Trophoblast cell (in vitro differentiated cells and primary cell): ENCODE data around the gene CELF5.

Source experiments
- DNase-seq, 2 donors: peaks; one replicate each; pipeline ENCODE4 v3.0.0-alpha.2; 2016
- H2AFZ ChIP-seq: 2 replicates; pipeline ENCODE4 v1.6.1; 2013; ENCODE audit warnings: low read length, moderate library complexity, mild to moderate bottlenecking; ENCODE audit not compliant: insufficient read depth, poor library complexity
- H2AK5ac ChIP-seq: 2 replicates; pipeline ENCODE4 v1.6.1; 2013; ENCODE audit warnings: mild to moderate bottlenecking, low read length
- H2BK120ac ChIP-seq: 2 replicates; pipeline ENCODE4 v1.6.1; 2013; ENCODE audit warnings: low read length, mild to moderate bottlenecking, moderate library complexity; ENCODE audit not compliant: insufficient read depth, poor library complexity
- H2BK12ac ChIP-seq: 2 replicates; pipeline ENCODE4 v1.6.1; 2013; ENCODE audit warnings: mild to moderate bottlenecking, low read length, moderate library complexity
- H2BK5ac ChIP-seq: 2 replicates; pipeline ENCODE4 v1.6.1; 2013; ENCODE audit warnings: low read length, low read depth, moderate library complexity, mild to moderate bottlenecking; ENCODE audit not compliant: poor library complexity
- H3K14ac ChIP-seq: 2 replicates; pipeline ENCODE4 v1.6.1; 2013; ENCODE audit warnings: mild to moderate bottlenecking, low read length
- H3K18ac ChIP-seq: 2 replicates; pipeline ENCODE4 v1.6.1; 2013; ENCODE audit warnings: mild to moderate bottlenecking, low read length
- H3K23ac ChIP-seq: 2 replicates; pipeline ENCODE4 v1.6.1; 2013; ENCODE audit warnings: low read length
- H3K27ac ChIP-seq: 2 replicates; pipeline ENCODE4 v1.5.1; 2013; ENCODE audit warnings: low read depth, mild to moderate bottlenecking, inconsistent platforms, low read length, moderate library complexity
- H3K27me3 ChIP-seq: 2 replicates; pipeline ENCODE4 v1.6.1; 2013; ENCODE audit warnings: inconsistent platforms, mild to moderate bottlenecking, low read length, moderate library complexity; ENCODE audit not compliant: insufficient read depth
- H3K36me3 ChIP-seq, 2 experiments: 1 replicate in 1 of 2; 2 replicates in 1 of 2; pipeline ENCODE4 v1.6.1; 2013; ENCODE audit warnings: low read length in 2 of 2, mild to moderate bottlenecking in 2 of 2, moderate library complexity in 1 of 2; ENCODE audit not compliant: insufficient read depth in 2 of 2, control insufficient read depth in 1 of 2
- H3K4ac ChIP-seq: 2 replicates; pipeline ENCODE4 v1.6.1; 2013; ENCODE audit warnings: low read depth, mild to moderate bottlenecking, low read length, moderate library complexity
- H3K4me1 ChIP-seq, 2 experiments: 1 replicate in 1 of 2; 2 replicates in 1 of 2; pipeline ENCODE4 v1.6.1; 2013; ENCODE audit warnings: low read length in 2 of 2, mild to moderate bottlenecking in 2 of 2, moderate library complexity in 1 of 2; ENCODE audit not compliant: insufficient read depth in 2 of 2, control insufficient read depth in 1 of 2
- H3K4me2 ChIP-seq: 2 replicates; pipeline ENCODE4 v1.6.1; 2013; ENCODE audit warnings: inconsistent platforms, mild to moderate bottlenecking, low read length, moderate library complexity
- H3K4me3 ChIP-seq: 2 replicates; pipeline ENCODE4 v1.5.1; 2013; ENCODE audit warnings: mild to moderate bottlenecking, low read depth, low read length, inconsistent platforms
- H3K79me1 ChIP-seq: one replicate; pipeline ENCODE4 v1.6.1; 2013; ENCODE audit warnings: low read length
- H3K79me2 ChIP-seq: 2 replicates; pipeline ENCODE4 v1.6.1; 2013; ENCODE audit warnings: low read length, mild to moderate bottlenecking; ENCODE audit not compliant: control insufficient read depth, insufficient read depth, poor library complexity
- H3K9ac ChIP-seq: 2 replicates; pipeline ENCODE4 v1.6.1; 2013; ENCODE audit warnings: mild to moderate bottlenecking, low read length
- H3K9me3 ChIP-seq: 2 replicates; pipeline ENCODE4 v1.6.1; 2013; ENCODE audit warnings: low read depth, mild to moderate bottlenecking, control low read depth, inconsistent platforms, low read length; ENCODE audit not compliant: insufficient read depth
- H4K12ac ChIP-seq: 2 replicates; pipeline ENCODE4 v1.6.1; 2013; ENCODE audit warnings: low read depth, mild to moderate bottlenecking, low read length, moderate library complexity
- H4K8ac ChIP-seq: 2 replicates; pipeline ENCODE4 v1.6.1; 2013; ENCODE audit warnings: low read depth, mild to moderate bottlenecking, low read length, moderate library complexity
- H4K91ac ChIP-seq: one replicate; pipeline ENCODE4 v1.6.1; 2013; ENCODE audit warnings: low read depth, mild to moderate bottlenecking, low read length, moderate library complexity
- WGBS: extraction: QIAGEN DNeasy Blood & Tissue Kit; methylation state at CpG from one replicate; pipeline ENCODE4 v1.1.7; 2013; ENCODE audit warnings: missing lambda C conversion rate; ENCODE audit not compliant: insufficient read length, insufficient coverage; ENCODE audit errors: extremely low coverage; 5-methylcytosine and 5-hydroxymethylcytosine counted together

The CELF5 gene

GRCh38 chr19:3309724-3310123 lies 85.3 kb downstream of the CELF5 start:
- Histone ChIP-seq H3K14ac (no peak overlapping the region), H3K4ac (no peak overlapping the region), H4K12ac (no peak overlapping the region), H3K18ac (no peak overlapping the region), H2BK5ac (no peak overlapping the region), H2BK12ac (no peak overlapping the region), H3K4me3 (no peak overlapping the region), H3K4me2 (no peak overlapping the region), H4K8ac (no peak overlapping the region), H3K9me3 (peaks cover 3% of the 10 kb centered on the region), H3K27me3 (no peaks in the 10 kb centered on the region), H3K23ac (no peak overlapping the region), H3K36me3 (no peaks in the 10 kb centered on the region), H3K4me1 (no peaks in the 10 kb centered on the region), H3K27ac (no peak overlapping the region), H3K79me2 (no peaks in the 10 kb centered on the region), H2BK120ac (no peak overlapping the region), H2AFZ (no peak overlapping the region), H3K79me1 (no peaks in the 10 kb centered on the region), H2AK5ac (no peak overlapping the region), H4K91ac (no peak overlapping the region), H3K9ac (no peak overlapping the region)
- whole genome bisulfite sequencing: no CpG with 5 or more reads among the region's 1 CpG
- no peak for DNase-seq

- Histone ChIP-seq H3K4ac (no peak overlapping the region), H3K9me3 (peaks cover 3% of the 10 kb centered on the region), H4K12ac (no peak overlapping the region), H3K23ac (no peak overlapping the region), H3K14ac (no peak overlapping the region), H3K79me2 (no peaks in the 10 kb centered on the region), H3K4me2 (no peak overlapping the region), H4K91ac (no peak overlapping the region), H2BK120ac (no peak overlapping the region), H3K4me1 (no peaks in the 10 kb centered on the region), H4K8ac (no peak overlapping the region), H3K27ac (no peak overlapping the region), H2AFZ (no peak overlapping the region), H3K79me1 (no peaks in the 10 kb centered on the region), H3K18ac (no peak overlapping the region), H3K36me3 (no peaks in the 10 kb centered on the region), H2BK5ac (no peak overlapping the region), H2BK12ac (no peak overlapping the region), H2AK5ac (no peak overlapping the region), H3K9ac (no peak overlapping the region), H3K4me3 (no peak overlapping the region), H3K27me3 (no peaks in the 10 kb centered on the region)
- DNase-seq: no peak
- WGBS: 100% methylated on average over 1 of the region's 1 CpG
Observed at GRCh38 chr19:3310280-3310679, 85.8 kb downstream of the CELF5 start.

GRCh38 chr19:3310711-3311110 lies 86.2 kb downstream of the CELF5 start:
- no peak for DNase-seq
- Histone ChIP-seq H3K4me3 (no peak overlapping the region), H2AK5ac (no peak overlapping the region), H3K14ac (no peak overlapping the region), H4K91ac (no peak overlapping the region), H3K27me3 (no peaks in the 10 kb centered on the region), H4K8ac (no peak overlapping the region), H3K4ac (no peak overlapping the region), H3K4me1 (no peaks in the 10 kb centered on the region), H3K4me2 (no peak overlapping the region), H3K79me1 (no peaks in the 10 kb centered on the region), H3K18ac (no peak overlapping the region), H2BK12ac (no peak overlapping the region), H3K9ac (no peak overlapping the region), H3K27ac (no peak overlapping the region), H2BK120ac (no peak overlapping the region), H2BK5ac (no peak overlapping the region), H3K79me2 (no peaks in the 10 kb centered on the region), H4K12ac (no peak overlapping the region), H3K23ac (no peak overlapping the region), H3K36me3 (no peaks in the 10 kb centered on the region), H2AFZ (no peak overlapping the region), H3K9me3 (peaks cover 3% of the 10 kb centered on the region)

GRCh38 chr19:3313199-3313575 lies 88.7 kb downstream of the CELF5 start:
- Histone ChIP-seq H3K27ac (no peak overlapping the region), H3K4me3 (no peak overlapping the region), H3K27me3 (no peaks in the 10 kb centered on the region), H3K9ac (no peak overlapping the region), H3K36me3 (no peaks in the 10 kb centered on the region), H3K79me1 (no peaks in the 10 kb centered on the region), H3K23ac (no peak overlapping the region), H3K4me2 (no peak overlapping the region), H2BK5ac (no peak overlapping the region), H2BK120ac (no peak overlapping the region), H4K91ac (no peak overlapping the region), H4K12ac (no peak overlapping the region), H3K9me3 (peaks cover under 1% of the 10 kb centered on the region), H2AFZ (no peak overlapping the region), H3K18ac (no peak overlapping the region), H4K8ac (no peak overlapping the region), H3K79me2 (no peaks in the 10 kb centered on the region), H2AK5ac (no peak overlapping the region), H2BK12ac (no peak overlapping the region), H3K4me1 (no peaks in the 10 kb centered on the region), H3K14ac (no peak overlapping the region), H3K4ac (no peak overlapping the region)
- no peak for DNase-seq
- no CpG with 5 or more reads among the region's 13 CpGs for WGBS
